HFF-Myc (cell line): ENCODE data around the gene CPA1.

Source experiments
- DNase-seq: peaks from one replicate; pipeline ENCODE4 v3.0.0-alpha.2; 2011; ENCODE audit warnings: low read depth; ENCODE audit errors: extremely low read depth
- H3K4me3 ChIP-seq: replicated peaks from 2 replicates; pipeline ENCODE4 v1.5.1; 2011; ENCODE audit warnings: low read depth, mild to moderate bottlenecking, control low read depth, low read length
- TF ChIP-seq, protein P1 (sequence below): IDR thresholded peaks from 2 replicates; pipeline ENCODE4 v1.5.1; 2012; ENCODE audit warnings: mild to moderate bottlenecking, low read depth, low read length, control low read depth; ENCODE audit errors: missing control alignments

Gene CPA1

DNA sequence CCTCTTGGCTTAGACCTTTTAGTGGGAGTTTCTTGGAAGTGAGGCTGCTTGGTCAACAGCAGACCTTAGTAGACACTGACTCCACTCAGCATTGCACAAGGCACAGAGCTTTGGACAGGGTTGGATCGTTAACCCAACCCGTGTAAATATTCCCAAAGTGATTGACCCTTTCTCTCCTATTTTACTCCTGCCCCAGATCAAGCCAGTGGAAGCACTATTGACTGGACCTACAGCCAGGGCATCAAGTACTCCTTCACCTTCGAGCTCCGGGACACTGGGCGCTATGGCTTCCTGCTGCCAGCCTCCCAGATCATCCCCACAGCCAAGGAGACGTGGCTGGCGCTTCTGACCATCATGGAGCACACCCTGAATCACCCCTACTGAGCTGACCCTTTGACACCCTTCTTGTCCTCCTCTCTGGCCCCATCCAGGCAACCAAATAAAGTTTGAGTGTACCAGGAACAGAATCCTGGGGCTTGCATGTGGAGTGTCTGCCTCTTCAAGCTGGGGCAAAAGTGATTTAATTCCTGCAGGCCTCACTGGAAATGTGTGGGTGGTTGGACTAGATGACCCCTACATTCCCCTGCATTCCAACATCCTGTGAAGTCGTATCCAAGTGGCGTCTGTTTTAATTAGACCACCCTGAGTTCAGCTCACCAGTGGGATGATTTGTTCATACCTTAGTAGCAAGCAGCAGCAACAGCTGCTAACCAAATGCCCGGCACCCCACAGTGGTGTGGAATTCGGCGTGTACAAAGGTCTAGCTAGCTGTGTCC lies 7.5 kb downstream of the CPA1 start:
- no peak for DNase-seq
- no peak overlapping the region for H3K4me3 ChIP-seq
- TF ChIP-seq, protein P1, sequence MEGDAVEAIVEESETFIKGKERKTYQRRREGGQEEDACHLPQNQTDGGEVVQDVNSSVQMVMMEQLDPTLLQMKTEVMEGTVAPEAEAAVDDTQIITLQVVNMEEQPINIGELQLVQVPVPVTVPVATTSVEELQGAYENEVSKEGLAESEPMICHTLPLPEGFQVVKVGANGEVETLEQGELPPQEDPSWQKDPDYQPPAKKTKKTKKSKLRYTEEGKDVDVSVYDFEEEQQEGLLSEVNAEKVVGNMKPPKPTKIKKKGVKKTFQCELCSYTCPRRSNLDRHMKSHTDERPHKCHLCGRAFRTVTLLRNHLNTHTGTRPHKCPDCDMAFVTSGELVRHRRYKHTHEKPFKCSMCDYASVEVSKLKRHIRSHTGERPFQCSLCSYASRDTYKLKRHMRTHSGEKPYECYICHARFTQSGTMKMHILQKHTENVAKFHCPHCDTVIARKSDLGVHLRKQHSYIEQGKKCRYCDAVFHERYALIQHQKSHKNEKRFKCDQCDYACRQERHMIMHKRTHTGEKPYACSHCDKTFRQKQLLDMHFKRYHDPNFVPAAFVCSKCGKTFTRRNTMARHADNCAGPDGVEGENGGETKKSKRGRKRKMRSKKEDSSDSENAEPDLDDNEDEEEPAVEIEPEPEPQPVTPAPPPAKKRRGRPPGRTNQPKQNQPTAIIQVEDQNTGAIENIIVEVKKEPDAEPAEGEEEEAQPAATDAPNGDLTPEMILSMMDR = no peak

DNA sequence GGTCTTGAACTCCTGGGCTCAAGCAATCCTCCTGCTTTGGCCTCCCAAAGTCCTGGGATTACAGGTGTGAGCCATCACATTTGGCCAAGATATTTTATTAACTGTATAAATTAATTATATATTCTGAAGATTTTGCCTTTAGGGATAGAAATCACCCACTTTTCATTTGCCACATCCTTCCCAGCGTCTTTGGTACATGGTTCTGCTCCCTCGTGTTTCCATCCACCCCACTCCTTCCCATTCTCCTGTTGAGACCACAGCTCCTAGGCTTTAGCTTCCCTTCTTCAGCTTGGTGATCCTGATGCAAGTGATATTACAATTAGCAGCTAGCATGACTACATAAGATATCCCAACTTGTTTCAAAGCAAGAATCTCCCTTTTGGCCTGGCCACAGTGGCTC lies 8.4 kb downstream of the CPA1 start:
- DNase-seq = no peak
- TF ChIP-seq, protein P1 = no peak
- no peak overlapping the region for H3K4me3 ChIP-seq

DNA sequence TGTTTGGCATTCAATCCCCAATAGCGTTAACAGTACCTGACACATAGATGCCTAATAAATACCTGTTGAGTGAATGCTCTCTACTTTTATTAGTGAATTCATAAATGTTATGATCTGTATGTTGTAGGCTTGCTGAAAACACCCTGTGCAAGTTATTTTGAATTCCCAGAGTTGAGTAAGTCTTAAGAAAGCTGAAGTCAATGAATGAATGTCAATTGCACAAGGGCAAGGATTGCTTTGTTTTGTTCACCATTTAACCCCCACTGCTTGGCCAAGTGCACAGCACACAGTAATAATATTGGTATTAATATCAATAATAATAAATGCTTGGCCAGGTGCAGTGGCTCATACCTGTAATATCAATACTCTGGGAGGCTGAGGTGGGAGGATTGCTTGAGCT lies 10.2 kb downstream of the CPA1 start:
- DNase-seq = no peak
- TF ChIP-seq, protein P1 = no peak
- H3K4me3 ChIP-seq = no peak overlapping the region

- DNase-seq = no peak
- TF ChIP-seq, protein P1 = no peak
- no peak overlapping the region for H3K4me3 ChIP-seq
These were observed 12.8 kb downstream of the CPA1 start for GRCh38 chr7:130393101-130393561.

DNA sequence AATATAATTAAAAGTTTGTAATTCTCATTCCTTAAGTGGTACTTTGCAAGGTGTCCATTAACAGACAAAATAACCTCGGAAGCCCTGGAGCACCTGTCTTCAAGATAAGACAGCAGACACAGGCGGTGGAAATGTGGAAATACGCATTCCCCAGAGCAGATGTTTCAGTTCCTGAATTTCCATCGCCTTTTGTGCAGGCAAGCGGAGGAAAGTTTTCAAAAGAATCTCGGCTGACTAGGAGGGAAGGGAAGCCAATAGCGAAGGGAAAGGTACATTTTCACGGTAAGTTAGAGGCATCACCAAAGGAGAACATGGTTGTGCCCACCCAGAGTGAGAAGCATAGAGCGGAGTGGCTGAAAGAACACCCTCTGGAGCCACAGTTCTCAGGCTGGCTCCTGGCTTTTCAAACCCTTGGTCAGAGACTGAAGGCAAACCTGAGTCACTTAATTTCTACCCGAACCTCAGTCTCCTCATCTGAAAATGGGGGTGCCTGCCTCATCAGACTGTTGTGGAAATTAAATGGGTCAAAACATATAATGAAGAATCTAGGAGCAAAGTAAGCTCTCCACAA lies 13.6 kb downstream of the CPA1 start:
- H3K4me3 ChIP-seq = no peak overlapping the region
- DNase-seq = no peak
- TF ChIP-seq, protein P1 = no peak

DNA sequence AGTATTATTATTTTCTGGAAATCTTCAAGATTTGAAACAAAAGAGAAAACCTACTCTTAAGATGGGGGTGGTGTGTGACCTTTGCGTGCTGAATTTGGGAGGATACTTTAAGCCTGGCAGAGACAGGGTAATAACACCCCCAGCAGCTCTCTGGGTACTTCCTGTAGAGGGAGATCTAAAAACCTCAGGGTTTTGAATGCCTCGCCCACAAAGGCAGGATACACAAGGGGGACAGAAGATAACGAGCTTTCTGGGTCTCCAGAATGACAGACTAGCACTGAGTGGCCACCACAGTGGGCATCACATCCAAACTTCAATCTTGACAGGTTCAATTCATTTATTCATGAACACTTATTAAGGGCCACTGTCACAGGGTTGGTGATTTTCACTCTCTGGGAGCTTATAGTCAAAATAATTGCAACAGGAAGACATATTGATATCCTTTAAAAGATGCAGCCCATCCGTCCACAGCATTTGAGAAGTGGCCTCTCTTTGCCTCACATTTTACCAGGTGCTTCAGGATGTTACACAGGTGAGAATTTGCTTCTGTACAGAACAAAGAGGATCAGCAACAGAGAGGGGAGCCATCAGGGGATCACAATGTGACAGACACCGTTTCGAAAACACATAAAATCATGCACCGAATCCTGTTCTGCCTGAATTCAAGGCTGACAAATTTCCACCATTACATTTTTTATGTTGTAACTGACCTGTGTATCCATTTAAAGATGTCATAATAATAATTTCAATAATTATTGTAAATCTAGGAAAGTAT lies 14.3 kb downstream of the CPA1 start:
- TF ChIP-seq, protein P1 = no peak
- no peak for DNase-seq

More for the DNA sequence above, 14.3 kb downstream of the CPA1 start:
- H3K4me3 ChIP-seq = no peak overlapping the region
